ENCODE results near the gene ZCCHC8.

Gene ZCCHC8

DNA sequence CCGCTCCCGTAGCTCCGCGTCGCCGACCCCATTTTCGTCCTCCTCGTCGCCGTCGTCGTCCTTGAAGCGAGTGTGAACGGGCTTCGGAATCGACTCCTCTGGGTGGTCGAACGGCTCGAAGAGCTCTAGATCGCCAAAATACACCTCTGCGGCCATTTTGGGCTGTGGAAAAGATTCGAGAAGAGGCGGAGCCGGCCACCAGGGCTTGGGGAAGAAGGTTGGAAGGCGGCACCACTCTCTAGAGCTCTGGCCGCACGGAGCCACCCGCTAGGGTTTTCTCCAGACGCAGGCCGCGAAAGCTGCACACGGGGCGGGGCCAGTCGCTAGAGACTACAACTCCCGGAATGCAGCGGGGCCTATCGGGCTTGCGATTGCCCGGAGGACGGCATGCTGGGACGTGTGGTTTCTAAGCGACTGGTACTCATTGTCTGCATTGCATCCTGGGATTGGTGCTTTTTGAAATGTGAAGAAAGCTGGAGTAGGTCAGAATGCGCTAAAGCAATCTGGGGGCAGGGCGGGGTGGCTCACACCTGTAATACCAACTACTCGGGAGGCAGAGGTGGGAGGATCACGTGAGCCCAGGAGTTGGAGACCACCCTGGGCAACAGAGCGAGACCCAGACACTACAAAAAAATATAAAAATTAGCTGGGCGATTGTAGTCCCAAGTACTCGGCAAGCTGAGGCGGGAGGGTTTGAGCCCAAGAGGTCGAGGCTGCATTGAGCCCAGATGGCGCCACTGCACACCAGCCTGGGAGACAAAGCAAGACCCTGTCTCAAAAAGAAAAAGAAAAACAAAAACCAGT, at the start of gene ZCCHC8:
Gene ZCCHC8, minus strand, starts transcription at position 248 of the 804 bp plus-strand sequence. Its CDS starts 92 bp downstream, at position 156.
- DNase-seq (ENCODE audit: low read depth) = peak; percentile 100
- TF ChIP-seq, protein P1, sequence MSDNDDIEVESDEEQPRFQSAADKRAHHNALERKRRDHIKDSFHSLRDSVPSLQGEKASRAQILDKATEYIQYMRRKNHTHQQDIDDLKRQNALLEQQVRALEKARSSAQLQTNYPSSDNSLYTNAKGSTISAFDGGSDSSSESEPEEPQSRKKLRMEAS (IDR thresholded peaks at IDR 0.05; ENCODE audit: low read depth, low read length) = peak; percentile 82
- TF ChIP-seq POLR2A (IDR thresholded peaks at IDR 0.05; ENCODE audit: extremely low read depth, insufficient read length) (peak; percentile 79), MYC (IDR thresholded peaks at IDR 0.05; ENCODE audit: low read depth, low read length) (peak; percentile 80; the same call in 1 of the 2 replicates)
- TF ChIP-seq, protein P2, sequence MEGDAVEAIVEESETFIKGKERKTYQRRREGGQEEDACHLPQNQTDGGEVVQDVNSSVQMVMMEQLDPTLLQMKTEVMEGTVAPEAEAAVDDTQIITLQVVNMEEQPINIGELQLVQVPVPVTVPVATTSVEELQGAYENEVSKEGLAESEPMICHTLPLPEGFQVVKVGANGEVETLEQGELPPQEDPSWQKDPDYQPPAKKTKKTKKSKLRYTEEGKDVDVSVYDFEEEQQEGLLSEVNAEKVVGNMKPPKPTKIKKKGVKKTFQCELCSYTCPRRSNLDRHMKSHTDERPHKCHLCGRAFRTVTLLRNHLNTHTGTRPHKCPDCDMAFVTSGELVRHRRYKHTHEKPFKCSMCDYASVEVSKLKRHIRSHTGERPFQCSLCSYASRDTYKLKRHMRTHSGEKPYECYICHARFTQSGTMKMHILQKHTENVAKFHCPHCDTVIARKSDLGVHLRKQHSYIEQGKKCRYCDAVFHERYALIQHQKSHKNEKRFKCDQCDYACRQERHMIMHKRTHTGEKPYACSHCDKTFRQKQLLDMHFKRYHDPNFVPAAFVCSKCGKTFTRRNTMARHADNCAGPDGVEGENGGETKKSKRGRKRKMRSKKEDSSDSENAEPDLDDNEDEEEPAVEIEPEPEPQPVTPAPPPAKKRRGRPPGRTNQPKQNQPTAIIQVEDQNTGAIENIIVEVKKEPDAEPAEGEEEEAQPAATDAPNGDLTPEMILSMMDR (IDR thresholded peaks at IDR 0.05; ENCODE audit: low read depth, low read length) = peak; percentile 36
- H3K4me3 ChIP-seq (ENCODE audit: low read depth, low read length) = peak within 1 kb of the TSS; percentile 95

DNA sequence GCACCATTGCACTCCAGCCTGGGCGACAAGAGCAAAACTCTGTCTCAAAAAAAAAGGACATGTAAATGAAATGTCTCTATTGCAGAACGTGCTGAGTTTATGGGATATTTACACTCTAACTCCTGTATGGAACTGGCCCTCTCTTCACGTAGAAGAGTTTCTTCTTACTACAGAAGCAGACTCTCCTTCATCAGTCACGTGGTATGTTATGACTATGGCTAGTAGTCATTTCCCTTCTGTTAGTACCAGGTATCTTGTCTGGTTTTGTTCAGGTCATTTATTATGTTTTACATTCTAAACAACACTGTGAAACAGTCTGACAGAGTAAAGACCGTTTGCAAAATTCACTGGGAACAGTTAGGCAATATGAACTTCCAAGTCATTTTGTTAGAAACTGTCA, 46.6 kb upstream of the ZCCHC8 start:
- H3K4me3 ChIP-seq (ENCODE audit: low read depth, low read length) = no peak overlapping the region

DNA sequence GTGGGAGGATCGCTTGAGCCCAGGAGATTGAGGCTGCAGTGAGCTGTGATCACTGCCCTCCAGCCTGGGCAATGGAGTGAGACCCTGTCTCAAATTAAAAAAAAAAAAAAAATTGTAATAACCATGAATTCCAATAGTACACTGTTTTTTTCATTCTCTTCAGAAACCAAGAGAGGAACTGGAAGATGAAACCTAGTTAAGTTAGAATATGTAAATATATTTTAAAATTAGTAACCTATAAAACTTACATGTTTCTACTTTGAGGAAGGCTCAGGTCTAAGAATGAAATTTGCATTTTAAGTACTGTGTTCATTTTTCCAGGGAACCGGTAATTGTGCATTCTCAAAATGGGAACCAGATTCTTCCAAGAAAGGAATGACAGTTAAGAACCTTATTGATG, 45.1 kb upstream of the ZCCHC8 start:
- no peak overlapping the region for H3K4me3 ChIP-seq (ENCODE audit: low read depth, low read length)
- DNase-seq (ENCODE audit: low read depth) = no peak
- TF ChIP-seq, protein P2 (IDR thresholded peaks at IDR 0.05; ENCODE audit: low read depth, low read length) = no peak
- TF ChIP-seq, protein P1 (IDR thresholded peaks at IDR 0.05; ENCODE audit: low read depth, low read length) = no peak
- TF ChIP-seq POLR2A (IDR thresholded peaks at IDR 0.05; ENCODE audit: extremely low read depth, insufficient read length) (no peak), MYC (IDR thresholded peaks at IDR 0.05; ENCODE audit: low read depth, low read length) (no peak)

More for the DNA sequence above, 46.6 kb upstream of the ZCCHC8 start:
- no peak for DNase-seq (ENCODE audit: low read depth)
- TF ChIP-seq, protein P2 (IDR thresholded peaks at IDR 0.05; ENCODE audit: low read depth, low read length) = no peak
- TF ChIP-seq, protein P1 (IDR thresholded peaks at IDR 0.05; ENCODE audit: low read depth, low read length) = no peak
- no peak for TF ChIP-seq MYC (IDR thresholded peaks at IDR 0.05; ENCODE audit: low read depth, low read length)
- TF ChIP-seq POLR2A (IDR thresholded peaks at IDR 0.05; ENCODE audit: extremely low read depth, insufficient read length) = no peak

DNA sequence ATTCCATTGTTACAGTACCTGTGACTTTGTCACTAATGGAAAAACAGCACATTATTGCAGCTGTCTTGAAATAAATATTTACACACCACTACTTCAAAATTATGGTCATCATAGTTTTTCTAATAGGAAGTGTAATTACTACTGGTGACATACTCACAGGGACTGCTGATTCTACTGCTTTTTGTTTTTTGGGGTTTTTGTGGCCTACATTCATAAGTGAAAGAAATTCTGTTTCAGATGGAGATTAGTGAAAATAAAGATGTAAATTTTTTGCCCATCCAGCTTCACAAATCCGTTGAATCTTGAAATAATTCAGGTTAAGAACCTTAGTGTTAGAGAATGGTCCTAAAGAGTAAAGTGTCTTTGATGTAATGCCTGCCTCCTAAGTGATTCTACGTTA, 43.8 kb upstream of the ZCCHC8 start:
- TF ChIP-seq, protein P2 (IDR thresholded peaks at IDR 0.05; ENCODE audit: low read depth, low read length) = no peak
- TF ChIP-seq POLR2A (IDR thresholded peaks at IDR 0.05; ENCODE audit: extremely low read depth, insufficient read length) (no peak), MYC (IDR thresholded peaks at IDR 0.05; ENCODE audit: low read depth, low read length) (no peak)
- TF ChIP-seq, protein P1 (IDR thresholded peaks at IDR 0.05; ENCODE audit: low read depth, low read length) = no peak
- no peak for DNase-seq (ENCODE audit: low read depth)
- no peak overlapping the region for H3K4me3 ChIP-seq (ENCODE audit: low read depth, low read length)

DNA sequence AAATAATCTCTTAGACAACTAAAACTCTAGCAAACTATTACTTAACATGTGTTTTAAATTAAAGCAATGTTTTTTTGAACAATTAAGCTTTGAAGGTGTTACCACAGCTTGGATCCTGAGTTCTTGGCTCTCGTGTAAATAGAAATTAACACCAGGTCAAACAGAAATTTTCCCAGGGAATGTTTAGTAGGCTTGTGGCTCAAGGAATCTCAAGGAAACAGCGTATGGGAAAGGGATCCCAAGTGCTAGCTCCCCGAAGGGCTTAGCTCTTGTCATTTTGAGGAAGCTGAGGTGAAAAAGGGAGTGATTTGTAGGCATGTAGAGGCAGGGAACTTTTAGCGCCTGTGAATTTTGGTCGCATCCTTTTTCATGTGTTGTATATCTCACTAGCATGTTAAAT, 37.8 kb upstream of the ZCCHC8 start:
- TF ChIP-seq MYC (IDR thresholded peaks at IDR 0.05; ENCODE audit: low read depth, low read length) (no peak), POLR2A (IDR thresholded peaks at IDR 0.05; ENCODE audit: extremely low read depth, insufficient read length) (no peak)
- TF ChIP-seq, protein P2 (IDR thresholded peaks at IDR 0.05; ENCODE audit: low read depth, low read length) = no peak
- TF ChIP-seq, protein P1 (IDR thresholded peaks at IDR 0.05; ENCODE audit: low read depth, low read length) = no peak
- no peak overlapping the region for H3K4me3 ChIP-seq (ENCODE audit: low read depth, low read length)
- no peak for DNase-seq (ENCODE audit: low read depth)

All from NB4 (cell line).